GM06990 (cell line): ENCODE results near the gene RGS13.

Experiments
- DNase-seq: peaks from one replicate; pipeline ENCODE4 v3.0.0-alpha.2; 2011; ENCODE audit not compliant: insufficient read length; ENCODE audit errors: extremely low read depth
- H3K27me3 ChIP-seq: replicated peaks from 2 replicates; pipeline ENCODE4 v1.6.0; 2011; ENCODE audit warnings: low read length; ENCODE audit not compliant: control insufficient read depth, insufficient read depth
- H3K36me3 ChIP-seq: 2 replicates; pipeline ENCODE4 v1.5.1; 2011; ENCODE audit warnings: low read length; ENCODE audit not compliant: control insufficient read depth, insufficient read depth
- H3K4me3 ChIP-seq: replicated peaks from 2 replicates; pipeline ENCODE4 v1.5.1; 2011; ENCODE audit warnings: low read depth, mild to moderate bottlenecking, control low read depth, low read length
- TF ChIP-seq, protein P1 (sequence below): IDR thresholded peaks from 2 replicates; pipeline ENCODE4 v1.5.1; 2011; ENCODE audit warnings: low read length, control low read depth, mild to moderate bottlenecking, inconsistent platforms; ENCODE audit not compliant: insufficient read depth, poor library complexity, severe bottlenecking

Gene RGS13

DNA sequence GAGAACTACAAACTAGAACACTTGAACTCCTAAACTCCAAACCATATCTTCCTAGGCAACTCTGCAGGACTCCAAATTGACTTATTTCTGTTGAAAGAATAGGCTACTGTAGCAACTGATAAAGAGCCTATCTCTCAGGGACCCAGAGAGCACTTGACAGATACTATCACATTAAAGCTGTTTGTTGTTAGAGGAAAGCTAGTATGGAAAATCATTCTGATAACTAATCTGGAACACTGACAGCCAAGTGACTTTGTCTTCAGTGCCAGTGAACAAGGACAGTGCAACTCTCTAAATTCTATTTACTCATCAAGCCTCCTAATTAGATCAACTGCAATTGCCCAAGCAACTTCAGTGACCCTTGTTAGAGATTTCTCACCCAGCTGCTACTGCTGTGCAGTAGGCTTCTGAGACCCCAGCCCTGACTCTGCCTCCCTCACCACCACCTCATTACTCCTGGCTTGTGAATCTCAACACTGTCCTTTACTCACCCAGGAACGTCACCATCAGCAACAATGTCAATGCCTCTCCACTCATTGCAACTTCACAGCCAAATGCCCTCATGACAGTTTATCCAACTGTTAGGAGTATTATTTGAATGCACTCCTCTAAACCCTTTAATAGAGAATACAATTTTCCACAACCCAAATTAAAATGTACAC is 7.4 kb upstream of the RGS13 start:
- no peak for DNase-seq
- TF ChIP-seq, protein P1, sequence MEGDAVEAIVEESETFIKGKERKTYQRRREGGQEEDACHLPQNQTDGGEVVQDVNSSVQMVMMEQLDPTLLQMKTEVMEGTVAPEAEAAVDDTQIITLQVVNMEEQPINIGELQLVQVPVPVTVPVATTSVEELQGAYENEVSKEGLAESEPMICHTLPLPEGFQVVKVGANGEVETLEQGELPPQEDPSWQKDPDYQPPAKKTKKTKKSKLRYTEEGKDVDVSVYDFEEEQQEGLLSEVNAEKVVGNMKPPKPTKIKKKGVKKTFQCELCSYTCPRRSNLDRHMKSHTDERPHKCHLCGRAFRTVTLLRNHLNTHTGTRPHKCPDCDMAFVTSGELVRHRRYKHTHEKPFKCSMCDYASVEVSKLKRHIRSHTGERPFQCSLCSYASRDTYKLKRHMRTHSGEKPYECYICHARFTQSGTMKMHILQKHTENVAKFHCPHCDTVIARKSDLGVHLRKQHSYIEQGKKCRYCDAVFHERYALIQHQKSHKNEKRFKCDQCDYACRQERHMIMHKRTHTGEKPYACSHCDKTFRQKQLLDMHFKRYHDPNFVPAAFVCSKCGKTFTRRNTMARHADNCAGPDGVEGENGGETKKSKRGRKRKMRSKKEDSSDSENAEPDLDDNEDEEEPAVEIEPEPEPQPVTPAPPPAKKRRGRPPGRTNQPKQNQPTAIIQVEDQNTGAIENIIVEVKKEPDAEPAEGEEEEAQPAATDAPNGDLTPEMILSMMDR, result no peak
- Histone ChIP-seq H3K36me3 (no peaks in the 10 kb centered on the region), H3K27me3 (peaks cover 1% of the 10 kb centered on the region; the same call in 1 of the 2 replicates), H3K4me3 (no peak overlapping the region)

DNA sequence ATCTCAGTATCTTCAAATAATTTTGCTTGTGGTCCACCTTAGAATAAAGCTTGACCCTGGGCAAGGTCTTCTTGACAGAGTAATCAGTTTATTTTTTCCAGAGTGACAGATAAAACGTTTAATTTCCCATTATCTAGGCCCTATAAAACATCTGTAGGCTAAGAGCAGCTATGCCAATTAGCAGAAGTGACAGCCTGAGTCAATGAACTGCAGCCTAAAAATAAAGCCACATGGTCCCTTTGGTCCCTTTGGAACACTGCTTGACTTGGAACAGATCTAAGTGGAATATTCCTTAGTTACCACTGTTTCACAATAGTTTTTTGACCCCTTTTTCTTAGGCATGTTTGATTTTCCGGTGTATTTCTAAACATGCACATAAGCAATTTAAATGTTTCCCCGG is 6.3 kb upstream of the RGS13 start:
- H3K4me3 ChIP-seq, result no peak overlapping the region
- DNase-seq, result no peak
- TF ChIP-seq, protein P1, result no peak
- no peaks in the 10 kb centered on the region for H3K36me3 ChIP-seq
- H3K27me3 ChIP-seq, result peaks cover 1% of the 10 kb centered on the region; the same call in 1 of the 2 replicates

DNA sequence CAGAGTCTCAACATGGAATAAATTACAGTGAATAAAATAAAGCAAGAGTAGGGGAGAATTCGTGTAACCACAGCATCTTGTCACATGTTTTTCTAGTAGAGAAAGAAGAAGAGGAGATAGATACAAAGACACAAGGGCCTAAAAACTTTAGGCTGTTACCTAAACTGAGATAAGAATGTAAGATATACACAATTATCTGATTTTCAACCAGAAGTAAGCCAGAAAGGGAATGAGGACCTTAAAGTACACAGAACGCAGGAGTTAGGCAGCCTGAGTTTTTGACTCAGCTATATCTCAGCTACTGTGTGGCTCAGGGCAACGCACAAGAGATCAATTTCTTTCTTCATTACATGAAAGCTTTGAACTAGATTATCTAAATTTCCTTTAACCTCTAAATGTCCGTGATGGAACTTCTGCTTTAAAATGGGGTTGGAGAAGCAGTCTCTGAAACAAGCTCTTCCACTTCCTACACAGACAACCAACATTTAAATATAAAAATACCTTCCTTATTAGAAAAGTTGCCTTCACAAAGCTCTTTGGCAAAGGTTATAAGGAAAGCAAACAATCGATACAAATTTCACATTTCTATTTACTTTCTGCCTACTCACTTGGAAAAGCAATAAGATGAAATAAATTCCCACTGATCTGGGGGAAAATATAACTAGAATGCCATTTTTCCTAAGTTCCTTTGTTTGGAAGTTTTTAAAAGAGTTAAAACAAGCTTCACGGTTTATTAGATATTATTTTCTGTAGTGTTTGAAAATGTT is 5.2 kb upstream of the RGS13 start:
- no peak for DNase-seq
- H3K27me3 ChIP-seq, result peaks cover 1% of the 10 kb centered on the region; the same call in 1 of the 2 replicates
- H3K36me3 ChIP-seq, result no peaks in the 10 kb centered on the region
- H3K4me3 ChIP-seq, result no peak overlapping the region
- TF ChIP-seq, protein P1, result no peak

DNA sequence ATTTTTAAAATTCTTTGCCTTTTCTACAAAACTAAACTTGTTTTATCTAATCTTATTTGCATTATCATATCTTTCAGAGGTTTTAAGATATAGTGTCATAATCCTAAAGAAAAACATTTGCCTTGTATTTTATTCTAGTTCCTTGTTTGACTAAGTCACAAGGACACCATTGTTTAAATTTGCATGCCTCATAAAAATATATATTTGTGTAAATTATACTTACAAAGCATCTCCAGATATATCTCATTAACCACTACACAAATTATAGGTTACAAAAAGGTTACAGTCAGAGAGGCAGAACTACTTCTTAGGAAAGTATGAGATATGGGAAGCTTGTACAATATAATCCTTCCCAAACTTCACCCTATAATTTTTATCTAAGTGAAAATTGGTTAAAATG is 4.2 kb upstream of the RGS13 start:
- DNase-seq, result no peak
- H3K27me3 ChIP-seq, result peaks cover 1% of the 10 kb centered on the region; the same call in 1 of the 2 replicates
- no peaks in the 10 kb centered on the region for H3K36me3 ChIP-seq
- TF ChIP-seq, protein P1, result no peak
- H3K4me3 ChIP-seq, result no peak overlapping the region

DNA sequence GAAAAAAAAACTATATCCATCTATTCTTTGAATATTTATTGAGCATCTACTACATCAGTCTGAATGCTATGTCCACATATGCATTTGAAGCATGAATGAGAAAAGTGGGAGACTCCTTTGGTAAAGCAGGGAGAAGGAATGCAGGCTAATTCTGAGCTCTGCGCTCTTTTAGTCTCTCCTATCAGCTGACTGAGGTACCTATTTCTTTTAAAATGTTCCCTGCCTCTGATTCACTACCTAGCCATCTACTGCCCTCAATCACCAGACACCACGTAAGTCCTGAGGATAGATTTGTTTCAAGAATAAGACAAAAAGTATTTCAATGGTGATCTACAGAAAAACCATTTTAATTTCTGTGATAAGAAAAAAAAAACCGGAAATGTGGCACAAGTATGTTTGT is 3.8 kb upstream of the RGS13 start:
- Histone ChIP-seq H3K27me3 (peaks cover 1% of the 10 kb centered on the region; the same call in 1 of the 2 replicates), H3K36me3 (no peaks in the 10 kb centered on the region), H3K4me3 (no peak overlapping the region)
- DNase-seq, result no peak
- TF ChIP-seq, protein P1, result no peak
